H9 (cell line): ENCODE results near the gene IFFO2. TPM values are rescaled to one million over a fixed set of nuclear protein-coding genes. Genes with fewer than 3 reads are reported as not detected.

Experiments
- DNase-seq: peaks from one replicate; pipeline ENCODE4 v3.0.0-alpha.2; 2017
- H2AFZ ChIP-seq: one replicate; pipeline ENCODE4 v1.6.1; 2013; ENCODE audit warnings: mild to moderate bottlenecking, low read length, control low read depth, moderate library complexity
- H2AK5ac ChIP-seq: 2 replicates; pipeline ENCODE4 v1.6.1; 2013; ENCODE audit warnings: low read length, control low read depth, mixed read lengths; ENCODE audit not compliant: insufficient read length
- H2BK120ac ChIP-seq: one replicate; pipeline ENCODE4 v1.6.1; 2013; ENCODE audit warnings: low read depth, mild to moderate bottlenecking, low read length, control low read depth, inconsistent platforms; ENCODE audit not compliant: poor library complexity, severe bottlenecking
- H2BK12ac ChIP-seq: 2 replicates; pipeline ENCODE4 v1.6.1; 2013; ENCODE audit warnings: low read length, control low read depth, mixed read lengths, low read depth; ENCODE audit not compliant: insufficient read length
- H2BK15ac ChIP-seq: 2 replicates; pipeline ENCODE4 v1.6.1; 2013; ENCODE audit warnings: low read depth, low read length, control low read depth
- H2BK20ac ChIP-seq: one replicate; pipeline ENCODE4 v1.6.1; 2013; ENCODE audit warnings: low read depth, mild to moderate bottlenecking, low read length, control low read depth, inconsistent platforms; ENCODE audit not compliant: poor library complexity, severe bottlenecking
- H2BK5ac ChIP-seq: 2 replicates; pipeline ENCODE4 v1.6.1; 2013; ENCODE audit warnings: low read length, control low read depth, mixed read lengths; ENCODE audit not compliant: insufficient read length
- H3K14ac ChIP-seq: 2 replicates; pipeline ENCODE4 v1.6.1; 2013; ENCODE audit warnings: low read length, control low read depth; ENCODE audit not compliant: insufficient read depth
- H3K18ac ChIP-seq: 2 replicates; pipeline ENCODE4 v1.6.1; 2013; ENCODE audit warnings: low read depth, mild to moderate bottlenecking, mixed read lengths, low read length, control low read depth; ENCODE audit not compliant: insufficient read length
- H3K23ac ChIP-seq: 2 replicates; pipeline ENCODE4 v1.6.1; 2013; ENCODE audit warnings: low read length, control low read depth, mixed read lengths, low read depth; ENCODE audit not compliant: insufficient read length
- H3K23me2 ChIP-seq: 2 replicates; pipeline ENCODE4 v1.6.1; 2013; ENCODE audit warnings: low read depth, mild to moderate bottlenecking, mixed read lengths, low read length, control low read depth; ENCODE audit not compliant: insufficient read length, poor library complexity, severe bottlenecking
- H3K27ac ChIP-seq: 2 replicates; pipeline ENCODE4 v1.5.1; 2013; ENCODE audit warnings: low read length, control low read depth, mixed read lengths, low read depth; ENCODE audit not compliant: insufficient read length
- H3K27me3 ChIP-seq: 2 replicates; pipeline ENCODE4 v1.6.1; 2013; ENCODE audit warnings: low read length, control low read depth, inconsistent platforms; ENCODE audit not compliant: insufficient read depth
- H3K4ac ChIP-seq: 2 replicates; pipeline ENCODE4 v1.6.1; 2013; ENCODE audit warnings: low read depth, mild to moderate bottlenecking, control low read depth, inconsistent platforms, low read length, moderate library complexity
- H3K4me1 ChIP-seq: 2 replicates; pipeline ENCODE4 v1.6.1; 2013; ENCODE audit warnings: low read length, control low read depth, inconsistent platforms; ENCODE audit not compliant: insufficient read depth
- H3K4me2 ChIP-seq: 2 replicates; pipeline ENCODE4 v1.6.1; 2013; ENCODE audit warnings: low read length, control low read depth, mixed read lengths; ENCODE audit not compliant: insufficient read length, insufficient read depth
- H3K56ac ChIP-seq: 2 replicates; pipeline ENCODE4 v1.6.1; 2013; ENCODE audit warnings: low read depth, mild to moderate bottlenecking, mixed read lengths, low read length, control low read depth; ENCODE audit not compliant: insufficient read length
- H3K79me1 ChIP-seq: 2 replicates; pipeline ENCODE4 v1.6.1; 2013; ENCODE audit warnings: low read depth, mild to moderate bottlenecking, moderate library complexity, low read length, control low read depth, inconsistent platforms; ENCODE audit not compliant: insufficient read depth, poor library complexity, severe bottlenecking
- H3K79me2 ChIP-seq: 2 replicates; pipeline ENCODE4 v1.6.1; 2013; ENCODE audit warnings: low read length, control low read depth, inconsistent platforms; ENCODE audit not compliant: insufficient read depth
- H3K9ac ChIP-seq: 2 replicates; pipeline ENCODE4 v1.6.1; 2013; ENCODE audit warnings: low read length, control low read depth, mixed read lengths; ENCODE audit not compliant: insufficient read length; ENCODE audit errors: extremely low read depth
- H3K9me3 ChIP-seq: one replicate; pipeline ENCODE4 v1.6.1; 2013; ENCODE audit warnings: low read depth, low read length, inconsistent platforms; ENCODE audit not compliant: control insufficient read depth
- H3T11ph ChIP-seq: one replicate; pipeline ENCODE4 v1.6.1; 2013; ENCODE audit warnings: mild to moderate bottlenecking, low read length, control low read depth, inconsistent platforms
- H4K20me1 ChIP-seq: one replicate; pipeline ENCODE4 v1.6.1; 2013; ENCODE audit not compliant: control insufficient read depth, insufficient read length, insufficient read depth
- H4K5ac ChIP-seq: 2 replicates; pipeline ENCODE4 v1.6.1; 2013; ENCODE audit warnings: low read depth, mild to moderate bottlenecking, mixed read lengths, low read length, control low read depth; ENCODE audit not compliant: insufficient read length
- H4K8ac ChIP-seq: replicated peaks from 2 replicates; pipeline ENCODE4 v1.6.1; 2013; ENCODE audit warnings: low read length, control low read depth, mixed read lengths, low read depth; ENCODE audit not compliant: insufficient read length
- H4K91ac ChIP-seq: 2 replicates; pipeline ENCODE4 v1.6.1; 2013; ENCODE audit warnings: low read depth, mild to moderate bottlenecking, moderate library complexity, mixed read lengths, low read length, control low read depth; ENCODE audit not compliant: insufficient read length
- H3K27ac Mint-ChIP-seq, 3 experiments: 2 replicates in 2 of 3; 3 replicates in 1 of 3; pipeline ENCODE4 v1.8.0; 2020 to 2021; ENCODE audit warnings: mixed read lengths in 3 of 3, mild to moderate bottlenecking in 1 of 3, moderate library complexity in 1 of 3
- H3K27me3 Mint-ChIP-seq: 2 replicates; pipeline ENCODE4 v1.8.0; 2021; ENCODE audit warnings: low read depth, mild to moderate bottlenecking, moderate library complexity, mixed read lengths
- H3K36me3 Mint-ChIP-seq, 3 experiments: 2 replicates in 2 of 3; 3 replicates in 1 of 3; pipeline ENCODE4 v1.8.0; 2020 to 2021; ENCODE audit warnings: low read depth in 3 of 3, mixed read lengths in 3 of 3; ENCODE audit not compliant: insufficient read depth in 1 of 3
- H3K4me1 Mint-ChIP-seq, 2 experiments: 2 replicates each; pipeline ENCODE4 v1.8.0; 2020; ENCODE audit warnings: mixed read lengths in 2 of 2
- H3K4me3 Mint-ChIP-seq, 2 experiments: 2 replicates in 1 of 2; 3 replicates in 1 of 2; pipeline ENCODE4 v1.8.0; 2020 to 2021; ENCODE audit warnings: mild to moderate bottlenecking in 2 of 2, mixed read lengths in 2 of 2, moderate library complexity in 1 of 2
- H3K9me3 Mint-ChIP-seq, 2 experiments: 2 replicates in 1 of 2; 3 replicates in 1 of 2; pipeline ENCODE4 v1.8.0; 2020; ENCODE audit warnings: mild to moderate bottlenecking in 2 of 2, mixed read lengths in 2 of 2, moderate library complexity in 1 of 2
- CTCF ChIP-seq: fragments of 200-600 bp; sonication (generic); conservative IDR thresholded peaks from 3 replicates; pipeline ENCODE4 v1.8.0; 2021; ENCODE audit warnings: antibody characterized with exemption, mild to moderate bottlenecking
- WGBS: extraction: QIAGEN DNeasy Blood & Tissue Kit; methylation state at CpG from one replicate; pipeline ENCODE4 v1.1.7; 2013; ENCODE audit warnings: missing lambda C conversion rate, low lambda C conversion rate, mixed read lengths; ENCODE audit not compliant: insufficient read length; ENCODE audit errors: extremely low coverage; 5-methylcytosine and 5-hydroxymethylcytosine counted together
- total RNA-seq: library from RNA; stranded (reverse); gene quantifications from 2 replicates; pipeline ENCODE4 v1.2.1, GENCODE V29; 2021

The IFFO2 gene
- total RNA-seq, 1 experiment from 2014 or later, result 3.6 TPM

- H3K9ac ChIP-seq, result no peak overlapping the region
- no peak overlapping the region for H3K4me2 ChIP-seq
- no peaks in the 10 kb centered on the region for H3K4me1 ChIP-seq
- H3K9me3 ChIP-seq, result no peaks in the 10 kb centered on the region
- WGBS, result no CpG with 5 or more reads among the region's 7 CpGs
- Mint-ChIP-seq H3K4me3 (no peak overlapping the region), H3K4me1 (0 out of 4 replicates have a peak, but pooled peaks cover 0 to 1% of the 10 kb centered on the region in 2 experiments), H3K27me3 (peaks cover 8% of the 10 kb centered on the region), H3K9me3 (no peaks in the 10 kb centered on the region), H3K27ac (no peak overlapping the region; a peak in 1 of 7 replicates), H3K36me3 (no peaks in the 10 kb centered on the region)
- H3K4ac ChIP-seq, result no peak overlapping the region
- no peak overlapping the region for H2AFZ ChIP-seq
- no peaks in the 10 kb centered on the region for H4K20me1 ChIP-seq
- no peak overlapping the region for H2BK5ac ChIP-seq
- TF ChIP-seq CTCF, result no peak
- H3K23ac ChIP-seq, result no peak overlapping the region
- H3K18ac ChIP-seq, result no peak overlapping the region
- no peak overlapping the region for H2AK5ac ChIP-seq
- no peak overlapping the region for H2BK20ac ChIP-seq
- H3T11ph ChIP-seq, result no peak overlapping the region
- H3K27me3 ChIP-seq, result no peaks in the 10 kb centered on the region
- H3K79me2 ChIP-seq, result no peaks in the 10 kb centered on the region
- no peaks in the 10 kb centered on the region for H3K79me1 ChIP-seq
- H3K14ac ChIP-seq, result no peak overlapping the region
- H4K5ac ChIP-seq, result no peak overlapping the region
- H3K23me2 ChIP-seq, result no peaks in the 10 kb centered on the region
- H2BK12ac ChIP-seq, result no peak overlapping the region
- no peak overlapping the region for H2BK120ac ChIP-seq
- no peak overlapping the region for H3K27ac ChIP-seq
- H4K91ac ChIP-seq, result no peak overlapping the region
- H2BK15ac ChIP-seq, result no peak overlapping the region
- no peak for DNase-seq
- no peak overlapping the region for H4K8ac ChIP-seq
- no peak overlapping the region for H3K56ac ChIP-seq
Measured at GRCh38 chr1:18972991-18973390, 16.5 kb upstream of the IFFO2 start.
